Cortex of kidney (tissue), 1 donor: ENCODE data around the gene SAP30L.

Experiments used
- DNase-seq: peaks from one replicate; lab custom pipeline; 2025; lab: John Stamatoyannopoulos, UW

SAP30L gene

DNA sequence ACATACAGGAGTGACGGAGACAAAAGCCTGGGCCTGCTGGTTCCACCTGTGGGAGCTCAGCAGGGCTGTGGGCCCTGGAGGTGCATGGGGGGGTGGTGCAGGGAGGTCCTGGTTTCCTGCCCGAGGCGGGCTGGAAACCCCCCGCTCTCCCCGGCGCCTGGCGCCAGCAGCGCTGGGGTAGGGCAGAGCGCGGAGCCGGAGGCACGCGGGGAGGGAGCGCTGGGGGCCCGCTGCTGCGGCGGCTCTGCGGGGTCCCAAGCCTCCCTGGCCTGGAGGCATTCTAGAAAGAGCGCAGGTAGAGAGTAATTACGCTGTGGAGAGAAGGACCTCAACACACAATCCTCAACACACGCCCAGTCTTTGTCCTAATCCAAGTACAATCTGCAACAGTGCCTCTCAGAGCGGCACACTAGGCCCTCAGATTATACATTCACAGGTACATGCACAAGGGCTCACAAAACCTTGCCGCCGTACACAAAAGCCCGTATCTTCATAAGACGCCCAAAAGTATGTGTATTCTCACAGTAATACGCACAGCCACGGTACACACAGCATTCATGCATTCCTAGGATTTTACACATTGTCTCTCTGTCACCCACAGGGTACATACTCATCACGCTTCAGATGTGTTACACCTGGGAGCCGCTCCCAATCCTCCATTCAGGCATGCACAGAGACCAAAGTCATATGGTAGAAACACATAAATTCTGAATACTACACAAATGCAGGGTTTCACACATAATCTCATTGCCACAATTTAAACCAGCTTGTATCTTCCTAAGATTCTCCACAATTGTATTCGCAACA is 34.4 kb downstream of the SAP30L start:
- no peak for DNase-seq

DNA sequence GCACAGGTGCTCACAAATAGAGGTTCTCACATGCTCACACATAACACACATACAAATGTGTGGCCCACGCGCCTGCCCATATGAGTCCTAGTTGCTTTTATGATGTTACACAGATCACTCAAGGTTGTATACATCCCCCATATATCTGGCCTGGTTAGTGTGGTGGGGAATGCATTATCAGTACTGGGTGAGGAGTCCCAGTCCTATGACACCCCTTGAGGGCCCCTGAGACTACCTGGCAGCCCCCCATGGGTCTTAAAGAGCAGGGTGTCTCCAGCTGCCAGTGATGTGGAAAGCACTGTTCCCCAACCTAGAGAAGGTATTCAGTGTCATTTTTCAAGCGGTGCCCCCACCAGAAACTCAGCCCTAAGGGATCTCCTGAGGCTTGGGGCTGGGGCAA is 35.0 kb downstream of the SAP30L start:
- no peak for DNase-seq

DNA sequence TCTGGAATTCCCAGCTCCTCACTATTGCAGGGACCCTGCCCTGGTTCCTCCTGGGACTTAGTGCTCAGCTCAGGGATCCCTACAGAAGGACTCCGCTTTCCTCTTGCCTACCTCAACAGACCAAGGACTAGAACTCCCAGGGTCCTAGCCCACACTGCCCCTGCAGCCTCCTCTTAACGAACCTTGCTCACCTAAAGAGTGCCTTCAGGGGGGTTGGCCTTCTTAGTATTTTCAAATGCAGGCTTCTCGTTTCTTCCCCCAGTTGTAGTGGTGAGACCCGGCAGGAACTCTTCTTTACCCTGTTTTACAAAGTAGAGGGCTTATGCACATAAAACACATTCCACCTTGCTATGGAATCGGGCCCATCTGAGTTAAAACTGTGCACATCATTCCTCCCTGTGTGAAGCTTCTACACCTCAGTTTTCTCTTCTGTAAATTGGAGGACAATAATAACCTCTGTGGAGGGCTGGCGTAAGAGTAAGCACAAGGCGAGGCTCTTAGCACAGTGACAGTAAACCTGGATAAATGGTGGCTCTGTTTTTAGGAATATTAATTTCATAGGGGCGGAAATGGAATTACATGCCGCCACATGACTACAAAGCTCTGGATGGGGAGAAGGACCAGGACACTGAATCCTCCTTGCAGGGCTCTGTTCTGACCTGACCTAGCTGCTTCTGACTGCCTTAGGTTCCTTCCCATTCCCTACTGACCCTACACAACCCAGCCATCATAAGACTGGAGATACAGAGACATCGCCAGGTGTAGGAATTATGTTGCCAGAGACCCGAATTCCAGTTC is 36.0 kb downstream of the SAP30L start:
- no peak for DNase-seq

- DNase-seq = no peak
Measured at GRCh38 chr5:154482528-154483449, 37.0 kb downstream of the SAP30L start.

DNA sequence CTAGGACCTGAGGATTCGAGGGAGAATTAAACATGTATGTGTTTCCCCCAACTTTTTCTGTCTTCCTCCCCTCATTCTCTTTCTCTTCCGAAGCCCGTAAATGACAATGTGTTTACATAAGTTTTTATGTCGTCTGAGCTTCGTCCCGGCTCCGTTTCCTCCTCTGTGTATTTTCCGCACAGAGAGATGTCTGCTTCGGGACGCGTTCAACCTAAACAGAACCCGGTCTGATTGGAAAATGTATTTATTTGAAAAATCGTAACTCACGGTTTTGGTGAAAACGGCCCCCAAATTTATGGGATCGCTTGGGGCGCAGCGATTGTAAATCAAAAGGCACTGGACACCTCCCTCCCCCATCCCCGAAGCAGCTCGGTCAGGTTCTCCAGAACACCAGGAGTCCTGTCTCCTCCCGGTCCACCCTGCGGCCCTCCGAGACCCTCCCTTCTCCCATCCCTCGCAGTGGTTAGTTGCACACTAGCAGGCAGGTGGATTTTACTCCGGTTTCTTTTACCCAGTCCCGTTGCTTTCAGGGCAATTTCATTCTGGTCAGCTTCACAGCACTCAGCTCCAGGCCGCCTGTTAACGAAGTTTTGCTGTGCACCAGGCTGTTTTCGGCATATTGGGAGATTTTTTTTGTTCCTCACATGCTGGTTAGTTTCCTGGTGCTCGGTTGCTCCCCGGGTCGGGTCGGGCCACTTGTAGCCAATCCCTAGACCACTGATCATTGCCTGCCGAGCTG is 38.0 kb downstream of the SAP30L start:
- no peak for DNase-seq

DNA sequence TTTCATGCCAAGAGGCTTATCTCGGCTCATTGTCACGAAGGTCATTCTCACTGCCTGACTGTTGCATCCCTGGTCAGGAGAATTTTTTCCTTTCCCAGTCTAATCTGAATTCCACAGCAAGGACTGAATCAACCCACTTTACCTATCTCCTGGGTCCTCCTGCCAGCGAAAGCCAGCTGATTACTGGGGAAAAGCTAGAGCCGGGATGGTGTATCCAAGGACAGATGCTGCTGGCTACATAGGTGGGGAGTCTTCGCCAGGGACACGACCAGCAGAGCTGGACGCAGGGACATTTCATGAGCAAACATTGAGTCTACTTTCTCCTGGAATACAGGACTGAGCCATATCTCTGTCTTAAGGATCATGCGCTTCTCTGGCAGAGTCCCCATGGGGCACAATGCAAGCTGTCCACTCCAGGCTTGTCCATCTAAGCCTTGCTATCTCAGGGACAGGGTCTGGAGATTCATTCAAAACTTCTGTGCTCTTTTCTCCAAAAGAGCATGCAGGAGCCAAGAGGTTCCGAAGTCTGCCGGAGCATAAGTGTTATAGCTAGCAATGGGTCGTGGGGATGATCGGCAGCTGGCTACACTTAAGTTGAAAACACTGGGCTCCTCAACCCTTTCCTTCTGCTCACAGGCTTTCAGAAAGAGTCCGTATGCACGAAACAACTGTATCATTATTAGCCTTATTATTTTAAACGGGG is 38.7 kb downstream of the SAP30L start:
- no peak for DNase-seq

DNA sequence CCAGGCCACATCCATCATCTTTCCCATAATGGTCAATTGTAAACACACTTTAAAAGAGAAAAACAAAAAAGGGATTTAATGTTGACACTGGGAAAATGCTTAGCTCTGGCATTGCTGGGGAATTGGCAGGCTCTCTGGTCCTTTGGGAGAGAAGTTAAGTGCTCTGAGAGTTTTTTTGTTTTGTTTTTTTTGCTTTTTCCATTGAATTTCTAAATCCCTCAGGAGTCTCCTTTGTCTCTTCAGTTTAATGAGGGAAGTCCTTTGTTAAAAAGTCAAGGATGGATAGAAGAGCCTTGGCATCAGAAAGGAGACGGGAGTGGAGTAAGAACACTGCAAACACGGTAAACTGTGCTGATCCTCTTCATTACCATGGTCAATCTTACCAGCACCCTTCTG is 39.3 kb downstream of the SAP30L start:
- DNase-seq = no peak

- DNase-seq = no peak
Measured at GRCh38 chr5:154485850-154486426, 40.1 kb downstream of the SAP30L start.

GRCh38 chr5:154486427-154486866 is 40.6 kb downstream of the SAP30L start:
- no peak for DNase-seq

- DNase-seq = no peak
Measured at GRCh38 chr5:154487541-154487940, 41.7 kb downstream of the SAP30L start.

DNA sequence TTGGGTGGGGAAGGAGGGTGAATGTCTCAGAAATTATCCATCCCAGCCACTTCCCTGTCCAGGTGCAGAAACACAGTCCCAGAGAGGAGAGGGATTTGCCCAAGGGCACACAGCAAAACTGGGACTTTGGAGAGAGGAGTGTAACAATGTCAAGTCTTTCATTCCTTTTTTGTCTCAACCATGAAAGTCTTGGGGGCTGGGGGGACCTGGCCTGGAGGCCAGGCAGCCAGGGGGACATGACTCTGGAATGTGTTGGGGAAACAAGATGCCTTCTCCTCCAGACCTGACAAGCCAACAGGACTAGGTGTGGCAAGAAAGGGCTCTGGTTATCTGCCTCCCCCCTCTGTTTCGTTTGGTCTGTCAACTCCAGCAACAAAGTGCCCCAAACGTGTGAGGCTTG is 46.1 kb downstream of the SAP30L start:
- no peak for DNase-seq

DNA sequence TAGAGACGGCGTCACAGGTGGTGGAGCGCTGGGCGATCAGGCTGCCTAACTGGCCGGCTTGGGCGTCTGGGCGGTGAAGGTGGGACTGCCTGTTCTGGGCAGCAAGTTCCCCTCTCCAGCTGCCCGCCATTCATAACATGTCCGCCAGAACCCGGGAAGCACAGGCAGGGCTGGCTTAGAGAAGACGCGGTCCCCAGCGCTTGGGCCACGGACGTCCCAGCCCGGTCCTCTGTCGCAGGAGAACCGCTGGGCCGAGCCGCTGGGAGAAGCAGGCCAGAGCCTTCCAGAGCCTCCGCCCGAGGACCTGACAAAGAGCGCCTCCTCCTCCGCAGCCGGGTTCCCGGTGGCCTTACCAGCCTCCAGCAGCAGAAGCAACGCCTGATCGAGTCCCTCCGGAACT is 47.5 kb downstream of the SAP30L start:
- DNase-seq = no peak

DNA sequence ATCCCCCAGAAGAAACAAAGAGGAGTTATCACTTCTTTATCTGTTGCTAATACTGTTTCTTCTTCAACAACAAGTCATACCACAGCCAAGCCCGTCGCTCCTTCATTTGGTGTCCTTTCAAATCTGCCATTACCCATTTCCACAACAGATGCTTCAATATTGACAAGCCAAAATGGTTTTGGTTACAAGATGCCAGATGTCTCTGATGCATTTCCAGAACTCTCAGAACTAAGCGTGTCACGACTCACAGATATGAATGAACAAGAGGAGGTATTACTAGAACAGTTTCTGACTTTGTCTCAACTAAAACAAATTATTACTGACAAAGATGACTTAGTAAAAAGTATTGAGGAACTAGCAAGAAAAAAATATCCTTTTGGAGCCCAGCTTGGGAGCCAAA is 48.2 kb downstream of the SAP30L start:
- no peak for DNase-seq

DNA sequence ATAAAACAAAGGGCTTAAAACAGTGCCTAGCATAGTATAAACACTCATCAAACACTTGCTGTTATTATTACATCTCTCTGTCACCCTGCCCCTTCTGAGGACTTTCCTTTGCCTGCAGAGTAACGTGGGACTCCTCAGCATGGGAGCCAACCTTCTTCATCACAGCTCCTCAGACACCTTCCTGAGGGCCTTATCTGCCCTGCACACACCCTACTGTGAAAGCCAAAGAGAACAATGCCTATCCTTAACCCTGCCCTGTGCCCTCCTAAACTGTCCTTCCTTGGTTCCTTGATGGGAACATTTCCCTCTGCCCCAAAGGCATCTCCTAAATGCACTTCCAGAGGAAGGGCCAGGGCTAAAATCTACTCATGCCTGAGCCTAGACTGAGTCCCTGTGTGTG is 52.8 kb downstream of the SAP30L start:
- DNase-seq = no peak

DNA sequence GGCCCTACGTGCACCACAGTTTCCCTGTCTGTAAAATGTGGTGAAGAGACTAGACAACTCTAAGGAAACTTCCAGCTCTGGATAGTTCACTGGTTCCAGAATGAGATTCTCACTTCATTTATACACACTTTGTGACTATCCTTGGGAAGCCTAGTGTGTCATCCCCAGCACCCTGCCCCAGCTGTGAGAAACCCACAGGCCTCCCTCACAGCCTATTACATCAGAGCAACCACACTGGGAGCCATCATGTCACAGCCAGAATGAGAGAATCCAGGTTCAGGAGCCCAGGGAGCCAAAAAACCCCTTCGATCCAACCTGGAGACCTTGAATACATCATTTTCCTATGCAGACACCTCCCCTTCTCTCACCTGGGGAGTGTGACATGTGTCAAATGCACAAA is 53.2 kb downstream of the SAP30L start:
- DNase-seq = no peak

- DNase-seq = no peak
Measured at GRCh38 chr5:154501566-154501965, 55.8 kb downstream of the SAP30L start.

DNA sequence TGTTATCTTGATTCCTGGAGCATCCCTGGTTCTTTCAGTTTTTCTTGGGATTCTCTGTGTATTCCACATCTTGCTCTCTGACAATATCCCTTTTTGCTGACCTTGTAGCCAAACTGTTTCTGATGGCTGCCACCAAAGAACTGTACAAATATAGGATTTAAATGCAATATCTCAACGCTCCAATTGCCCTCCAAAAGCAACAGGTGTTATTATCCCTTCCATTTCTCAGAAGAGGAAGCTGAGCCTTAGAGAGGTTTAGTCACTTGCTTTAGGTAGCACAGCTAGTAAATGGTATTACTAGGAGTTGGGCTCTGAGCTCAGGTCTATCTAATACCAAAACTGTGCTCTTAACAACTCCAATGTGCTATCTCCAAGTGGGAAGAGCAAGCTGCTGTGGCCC is 56.4 kb downstream of the SAP30L start:
- no peak for DNase-seq

GRCh38 chr5:154503698-154504039 is 57.9 kb downstream of the SAP30L start:
- no peak for DNase-seq

- DNase-seq = no peak
Measured at GRCh38 chr5:154505567-154505966, 59.8 kb downstream of the SAP30L start.

DNA sequence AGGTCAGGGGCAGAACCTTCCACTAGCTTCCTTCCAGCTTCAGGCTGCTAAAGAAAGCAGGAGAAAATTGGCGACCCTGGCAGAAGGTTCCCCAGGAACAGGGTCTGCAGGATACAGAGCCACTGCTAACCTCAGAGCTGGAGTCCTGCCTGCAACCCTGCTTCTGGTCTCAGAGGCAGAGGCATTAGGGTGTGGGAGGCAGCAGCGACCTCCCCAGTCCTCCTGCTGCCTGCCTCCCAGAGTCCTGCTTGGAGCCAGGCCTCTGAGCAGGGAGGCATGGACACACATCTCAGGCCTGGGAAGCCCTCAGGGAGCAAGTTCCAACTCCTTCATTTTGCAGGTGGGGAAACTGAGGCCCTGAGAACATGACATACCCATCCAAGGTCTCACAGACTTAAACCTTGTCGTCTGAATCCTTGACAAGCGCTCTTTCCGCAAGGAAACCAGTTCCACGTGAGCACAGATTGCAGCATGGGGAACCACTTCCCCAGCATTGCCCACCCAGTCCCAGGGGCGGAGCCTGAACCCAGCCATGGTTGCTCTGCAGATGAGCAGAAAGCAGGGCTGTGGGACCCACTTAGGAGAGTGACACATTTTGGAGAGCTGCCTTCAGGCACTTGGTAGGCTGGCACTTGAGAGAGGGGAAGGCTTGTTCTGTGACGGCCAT is 60.4 kb downstream of the SAP30L start:
- no peak for DNase-seq
